Smooth muscle cell (in vitro differentiated cells): Measurements from ENCODE around the gene ATP5MC2. TPM values are rescaled to one million over a fixed set of nuclear protein-coding genes. Genes with fewer than 3 reads are reported as not detected.
"Not testable (repeated sequence)": the region's sequence is repeated elsewhere in the genome, so short reads cannot be mapped to it uniquely, and the experiment has no call there.

Experiments
- DNase-seq: peaks from one replicate; lab custom pipeline; 2025; ENCODE audit not compliant: unreplicated experiment; lab: John Stamatoyannopoulos, UW
- H2AFZ ChIP-seq: fragments of 200-600 bp; sonication (generic); 2 replicates; pipeline ENCODE4 v1.6.0; 2016; ENCODE audit warnings: antibody characterized with exemption, low read depth, mild to moderate bottlenecking
- H3F3A ChIP-seq: fragments of 200-600 bp; sonication (generic); 2 replicates; pipeline ENCODE4 v1.6.0; 2017; ENCODE audit warnings: antibody characterized with exemption, low read depth
- H3K27ac ChIP-seq: fragments of 200-600 bp; sonication (generic); 2 replicates; pipeline ENCODE4 v1.5.1; 2016; ENCODE audit warnings: low read depth, mild to moderate bottlenecking
- H3K27me3 ChIP-seq: fragments of 200-600 bp; sonication (generic); 2 replicates; pipeline ENCODE4 v1.6.1; 2016; ENCODE audit warnings: low read depth, mild to moderate bottlenecking
- H3K36me3 ChIP-seq: fragments of 200-600 bp; sonication (generic); 2 replicates; pipeline ENCODE4 v1.5.1; 2016; ENCODE audit warnings: low read depth
- H3K4me1 ChIP-seq: fragments of 200-600 bp; sonication (generic); 2 replicates; pipeline ENCODE4 v1.5.1; 2016; ENCODE audit warnings: low read depth
- H3K4me2 ChIP-seq: fragments of 200-600 bp; sonication (generic); 2 replicates; pipeline ENCODE4 v1.6.0; 2016; ENCODE audit warnings: mild to moderate bottlenecking
- H3K4me3 ChIP-seq: fragments of 200-600 bp; sonication (generic); 2 replicates; pipeline ENCODE4 v1.5.1; 2016; ENCODE audit warnings: mild to moderate bottlenecking
- H3K79me2 ChIP-seq: fragments of 200-600 bp; sonication (generic); 2 replicates; pipeline ENCODE4 v1.6.0; 2016; ENCODE audit warnings: low read depth, mild to moderate bottlenecking
- H3K9ac ChIP-seq: fragments of 200-600 bp; sonication (generic); 2 replicates; pipeline ENCODE4 v1.6.0; 2016; ENCODE audit warnings: low read depth
- H3K9me3 ChIP-seq: fragments of 200-600 bp; sonication (generic); replicated peaks from 2 replicates; pipeline ENCODE4 v1.5.1; 2016; ENCODE audit warnings: low read depth
- H4K20me1 ChIP-seq: fragments of 200-600 bp; sonication (generic); 2 replicates; pipeline ENCODE4 v1.6.0; 2016; ENCODE audit warnings: low read depth
- WGBS: methylation state at CpG from one replicate; pipeline ENCODE4 v1.1.7; 2016; ENCODE audit warnings: low lambda C conversion rate; 5-methylcytosine and 5-hydroxymethylcytosine counted together
- polyA plus RNA-seq: library from polyadenylated mRNA; unstranded; fragments of >200 nt; fragmentation: Nextera tagmentation; extraction: Ambion mirVana; gene quantifications from 2 replicates; pipeline ENCODE4 v1.2.1, GENCODE V29; 2016
- total RNA-seq: library from RNA; depleted of rRNA; stranded (reverse); fragments of >200 nt; gene quantifications from 2 replicates; pipeline ENCODE4 v1.2.3, GENCODE V29; 2014
- TF ChIP-seq, protein P1 (sequence below): fragments of 200-600 bp; sonication (generic); IDR thresholded peaks from 2 replicates; pipeline ENCODE4 v1.5.1; 2017; ENCODE audit warnings: borderline replicate concordance, mild to moderate bottlenecking, antibody characterized with exemption; ENCODE audit not compliant: insufficient read depth, poor library complexity, severe bottlenecking

ATP5MC2 gene
- total and polyA plus RNA-seq, 2 experiments from 2014 or later: 261 to 320 TPM

DNA sequence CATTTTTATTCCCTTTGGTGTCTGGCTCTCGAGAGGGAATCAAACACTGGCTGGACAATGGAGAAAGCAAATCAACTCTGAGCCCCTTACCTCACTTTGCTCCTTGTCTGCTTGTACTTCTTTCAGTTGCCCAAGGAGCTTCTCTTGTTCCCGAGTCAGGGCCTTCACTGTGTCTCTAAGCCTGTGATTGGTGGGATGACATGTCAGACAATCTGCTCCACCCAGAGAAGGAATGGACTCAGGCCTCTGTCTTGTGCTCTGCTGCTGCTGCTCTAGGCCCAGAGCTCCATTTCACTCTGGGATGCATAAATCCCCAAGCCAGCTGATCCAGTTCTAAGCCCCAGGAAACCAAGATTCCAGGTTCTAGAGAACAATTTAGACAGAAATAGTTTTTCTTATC, 43.8 kb upstream of the ATP5MC2 start:
- TF ChIP-seq, protein P1, sequence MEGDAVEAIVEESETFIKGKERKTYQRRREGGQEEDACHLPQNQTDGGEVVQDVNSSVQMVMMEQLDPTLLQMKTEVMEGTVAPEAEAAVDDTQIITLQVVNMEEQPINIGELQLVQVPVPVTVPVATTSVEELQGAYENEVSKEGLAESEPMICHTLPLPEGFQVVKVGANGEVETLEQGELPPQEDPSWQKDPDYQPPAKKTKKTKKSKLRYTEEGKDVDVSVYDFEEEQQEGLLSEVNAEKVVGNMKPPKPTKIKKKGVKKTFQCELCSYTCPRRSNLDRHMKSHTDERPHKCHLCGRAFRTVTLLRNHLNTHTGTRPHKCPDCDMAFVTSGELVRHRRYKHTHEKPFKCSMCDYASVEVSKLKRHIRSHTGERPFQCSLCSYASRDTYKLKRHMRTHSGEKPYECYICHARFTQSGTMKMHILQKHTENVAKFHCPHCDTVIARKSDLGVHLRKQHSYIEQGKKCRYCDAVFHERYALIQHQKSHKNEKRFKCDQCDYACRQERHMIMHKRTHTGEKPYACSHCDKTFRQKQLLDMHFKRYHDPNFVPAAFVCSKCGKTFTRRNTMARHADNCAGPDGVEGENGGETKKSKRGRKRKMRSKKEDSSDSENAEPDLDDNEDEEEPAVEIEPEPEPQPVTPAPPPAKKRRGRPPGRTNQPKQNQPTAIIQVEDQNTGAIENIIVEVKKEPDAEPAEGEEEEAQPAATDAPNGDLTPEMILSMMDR: no peak
- no peak overlapping the region for H3K27ac ChIP-seq
- no peaks in the 10 kb centered on the region for H3K27me3 ChIP-seq
- H3F3A ChIP-seq: no peaks in the 10 kb centered on the region
- H3K9ac ChIP-seq: no peak overlapping the region
- no peaks in the 10 kb centered on the region for H3K9me3 ChIP-seq
- H4K20me1 ChIP-seq: no peaks in the 10 kb centered on the region
- H3K4me1 ChIP-seq: no peaks in the 10 kb centered on the region
- no peak overlapping the region for H3K4me2 ChIP-seq
- 71% methylated on average over 2 of the region's 2 CpGs for WGBS
- no peak for DNase-seq
- no peak overlapping the region for H2AFZ ChIP-seq
- no peaks in the 10 kb centered on the region for H3K79me2 ChIP-seq
- H3K4me3 ChIP-seq: no peak overlapping the region
- peaks cover 7% of the 10 kb centered on the region for H3K36me3 ChIP-seq

DNA sequence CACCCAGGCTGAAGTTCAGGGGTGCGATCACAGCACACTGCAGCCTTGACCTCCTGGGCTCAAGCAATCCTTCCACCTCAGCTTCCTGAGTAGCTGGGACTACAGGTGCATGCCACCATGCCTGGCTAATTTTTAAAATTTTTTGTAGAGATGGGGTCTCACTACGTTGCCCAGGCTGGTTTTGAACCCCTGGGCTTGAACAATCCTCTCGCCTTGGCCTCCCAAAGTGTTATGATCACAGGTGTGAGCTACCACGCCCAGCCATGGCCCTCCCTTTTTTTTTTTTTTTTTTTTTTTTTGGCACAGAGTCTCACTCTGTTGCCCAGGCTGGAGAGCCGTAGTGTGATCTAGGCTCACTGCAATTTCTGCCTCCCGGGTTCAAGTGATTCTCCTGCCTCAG, 42.7 kb upstream of the ATP5MC2 start:
- not testable (repeated sequence) for H3K36me3 ChIP-seq, H3K27me3 ChIP-seq, H3K4me1 ChIP-seq

DNA sequence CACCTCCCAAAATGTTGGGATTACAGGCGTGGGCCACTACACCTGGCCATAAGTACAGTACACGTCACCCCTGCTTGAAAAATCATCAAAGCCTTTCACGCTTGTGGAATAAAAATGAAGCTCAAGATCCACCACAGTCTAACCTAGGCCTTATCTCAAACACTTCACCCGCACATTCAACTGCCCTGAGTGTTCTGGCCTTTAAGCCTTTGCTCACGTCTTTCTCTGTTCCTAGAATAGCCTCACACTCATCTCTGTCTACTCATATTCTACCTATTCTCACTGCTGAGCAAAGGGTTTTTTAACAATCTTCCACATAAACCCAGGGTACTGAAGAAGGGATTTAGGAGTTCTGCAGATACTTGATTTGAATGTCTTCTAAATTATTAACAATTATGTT, 41.4 kb upstream of the ATP5MC2 start:
- H3K4me2 ChIP-seq: no peak overlapping the region
- no peak for DNase-seq
- H3K9me3 ChIP-seq: no peaks in the 10 kb centered on the region
- no peak overlapping the region for H3K27ac ChIP-seq
- H3K9ac ChIP-seq: no peak overlapping the region
- no peaks in the 10 kb centered on the region for H4K20me1 ChIP-seq
- H2AFZ ChIP-seq: no peak overlapping the region
- no peak overlapping the region for H3K4me3 ChIP-seq
- no peaks in the 10 kb centered on the region for H3K79me2 ChIP-seq
- H3K27me3 ChIP-seq: no peaks in the 10 kb centered on the region
- peaks cover 7% of the 10 kb centered on the region for H3K36me3 ChIP-seq
- TF ChIP-seq, protein P1: no peak
- H3K4me1 ChIP-seq: no peaks in the 10 kb centered on the region
- WGBS: 95% methylated on average over 5 of the region's 5 CpGs
- H3F3A ChIP-seq: no peaks in the 10 kb centered on the region

More for the DNA sequence above, 42.7 kb upstream of the ATP5MC2 start:
- not testable (repeated sequence) for H3K9ac ChIP-seq, H3K79me2 ChIP-seq, DNase-seq, H3K4me3 ChIP-seq, H3F3A ChIP-seq, H2AFZ ChIP-seq, H3K4me2 ChIP-seq, H4K20me1 ChIP-seq, H3K27ac ChIP-seq, H3K9me3 ChIP-seq
- WGBS: 94% methylated on average over 6 of the region's 6 CpGs

DNA sequence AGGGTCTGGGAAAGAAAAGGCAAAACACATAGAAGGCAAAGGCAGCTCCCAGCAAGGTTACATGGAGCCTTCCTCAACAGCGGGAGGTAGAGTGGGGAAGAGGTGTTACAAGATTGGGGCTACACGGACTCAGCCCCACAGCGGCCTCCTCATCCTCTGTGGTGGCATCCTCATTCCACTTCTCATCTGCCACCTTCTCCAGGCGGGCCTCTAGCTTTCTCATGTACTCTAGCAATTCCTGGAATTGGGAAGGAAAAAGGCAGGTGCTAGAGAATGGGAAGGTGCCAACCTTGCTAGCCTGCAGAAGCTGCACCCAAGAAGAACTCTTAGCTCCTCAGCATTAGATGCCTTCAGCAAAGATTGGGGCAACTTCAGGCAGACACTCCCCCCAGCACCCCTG, 38.1 kb upstream of the ATP5MC2 start:
- Histone ChIP-seq H3K79me2 (no peaks in the 10 kb centered on the region), H3F3A (no peaks in the 10 kb centered on the region), H3K27ac (no peak overlapping the region), H3K9ac (no peak overlapping the region), H3K36me3 (no peaks in the 10 kb centered on the region), H4K20me1 (no peaks in the 10 kb centered on the region), H3K4me1 (no peaks in the 10 kb centered on the region), H3K4me3 (no peak overlapping the region), H3K27me3 (peaks cover 2% of the 10 kb centered on the region), H3K9me3 (no peaks in the 10 kb centered on the region), H2AFZ (no peak overlapping the region), H3K4me2 (no peak overlapping the region)
- DNase-seq: no peak
- WGBS: 94% methylated on average over 4 of the region's 4 CpGs
- TF ChIP-seq, protein P1: no peak
